CD4-positive, alpha-beta T cell treated with Interleukin-6 for 4 hours (primary cell): ENCODE results near the gene BMPER.

Experiments
- DNase-seq: peaks from one replicate; pipeline ENCODE4 v3.0.0-alpha.2; 2020; ENCODE audit warnings: mixed read lengths

The BMPER gene

DNA sequence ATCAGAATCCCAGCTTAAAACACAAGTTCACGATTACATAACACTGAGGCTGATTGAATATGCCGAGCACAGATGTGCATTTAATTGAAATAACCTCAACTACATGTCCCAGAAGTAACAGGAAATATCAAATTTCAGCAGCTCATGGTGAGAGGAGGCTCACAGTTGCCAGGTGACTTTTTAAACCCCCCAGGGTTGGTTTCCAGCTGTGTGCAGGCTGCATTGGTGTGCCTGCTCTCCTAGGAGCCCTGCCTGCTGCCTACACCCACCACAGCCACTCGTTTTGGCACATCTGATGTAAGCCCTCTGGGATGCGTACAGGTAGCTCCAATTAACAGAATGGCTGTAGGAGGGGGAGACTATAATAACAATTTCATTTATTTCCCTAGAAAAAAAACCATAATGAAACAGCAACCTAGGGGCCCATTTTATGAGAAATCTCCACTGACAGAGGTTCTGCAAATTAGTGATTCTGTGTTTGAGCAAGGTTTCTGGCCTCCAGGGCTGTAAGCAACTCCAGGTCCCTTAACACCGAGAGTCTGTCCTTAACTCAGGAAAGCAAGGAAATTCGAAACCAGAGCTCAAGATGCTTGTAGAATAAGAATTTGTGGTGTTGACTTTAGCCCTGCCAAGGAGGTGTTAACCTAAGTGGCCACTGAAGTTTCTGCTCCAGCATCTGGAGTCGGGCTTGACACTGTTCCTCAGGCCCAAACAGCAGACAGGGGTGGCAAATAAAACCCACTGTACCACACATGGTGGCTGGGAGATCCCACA is 161.9 kb downstream of the BMPER start:
- no peak for DNase-seq

GRCh38 chr7:34069676-34070075 is 164.3 kb downstream of the BMPER start:
- no peak for DNase-seq

DNA sequence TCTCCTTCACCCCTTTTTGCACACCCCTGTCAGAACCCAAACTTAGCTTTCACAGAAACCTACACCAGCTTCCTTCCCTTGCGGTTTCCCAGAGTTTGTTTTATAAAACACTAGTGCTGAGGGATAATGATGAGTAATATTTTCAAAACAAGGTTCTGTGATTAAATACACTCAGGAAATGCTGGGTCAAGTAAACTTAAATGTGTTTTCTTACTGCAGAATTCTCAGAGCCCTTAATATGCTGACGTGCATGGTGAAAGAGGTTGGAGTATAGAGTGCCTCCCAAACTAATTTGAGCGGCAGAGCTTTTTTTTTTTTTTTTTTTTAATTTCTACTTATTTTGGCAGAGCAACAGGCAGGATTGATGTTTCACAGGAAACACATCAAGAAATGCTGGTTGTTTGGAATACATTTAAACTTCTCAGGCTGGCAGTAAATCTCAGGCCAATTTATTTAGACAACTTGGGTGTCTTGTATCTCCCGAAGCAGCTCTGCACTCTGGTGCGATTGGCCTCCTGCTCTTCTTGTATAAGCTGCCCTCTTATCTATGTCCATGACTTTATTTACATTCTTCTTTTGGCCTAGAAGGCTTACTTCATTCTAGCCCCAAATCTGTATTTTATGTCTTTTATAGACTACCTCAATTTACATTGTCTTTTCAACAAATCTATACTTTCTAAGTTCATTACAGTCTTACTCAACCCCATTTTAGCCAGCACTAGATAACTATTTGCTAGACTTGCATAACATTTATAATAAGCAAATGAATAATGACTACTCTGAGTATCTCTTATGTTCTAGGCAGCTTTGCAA is 165.4 kb downstream of the BMPER start:
- DNase-seq: no peak

DNA sequence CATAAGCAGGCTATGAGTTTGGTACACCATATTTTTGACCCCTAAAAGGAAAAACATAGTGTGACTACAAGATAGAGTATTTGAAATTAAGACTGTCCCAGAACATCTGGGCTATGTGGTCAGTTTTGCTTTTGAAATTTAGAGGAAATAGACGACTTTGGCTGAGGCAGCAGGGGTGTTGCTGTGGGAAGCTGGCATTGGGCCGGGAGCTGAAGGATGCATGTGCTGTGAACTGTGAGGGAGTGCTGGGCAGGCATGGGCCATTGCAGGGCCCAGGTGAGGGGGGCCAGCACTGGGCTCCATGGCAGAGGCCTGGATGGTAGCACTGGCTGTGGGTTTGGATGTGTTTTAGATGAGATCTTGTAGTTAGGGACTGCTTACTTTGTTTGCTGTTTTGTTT is 168.3 kb downstream of the BMPER start:
- no peak for DNase-seq

DNA sequence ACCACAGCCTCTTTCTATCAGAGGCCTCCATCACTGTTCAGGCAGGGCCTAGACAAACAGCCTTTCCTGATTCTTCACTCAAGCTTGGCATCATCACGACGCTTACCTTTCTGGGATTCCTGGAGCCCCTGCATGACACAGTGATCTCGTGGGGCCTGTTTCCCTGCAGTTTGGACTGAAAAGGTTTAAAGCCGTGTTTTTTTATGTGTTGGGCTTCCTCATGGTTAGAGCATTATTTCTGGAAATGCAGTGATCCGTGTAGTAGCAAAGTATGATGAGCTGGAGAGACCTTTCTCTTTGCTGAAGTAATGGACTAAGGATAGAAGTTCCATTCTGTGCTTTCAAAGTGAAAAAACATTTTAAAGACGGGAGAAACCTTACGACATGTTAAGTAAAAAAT is 169.1 kb downstream of the BMPER start:
- no peak for DNase-seq

GRCh38 chr7:34075523-34076370 is 170.4 kb downstream of the BMPER start:
- DNase-seq: no peak

DNA sequence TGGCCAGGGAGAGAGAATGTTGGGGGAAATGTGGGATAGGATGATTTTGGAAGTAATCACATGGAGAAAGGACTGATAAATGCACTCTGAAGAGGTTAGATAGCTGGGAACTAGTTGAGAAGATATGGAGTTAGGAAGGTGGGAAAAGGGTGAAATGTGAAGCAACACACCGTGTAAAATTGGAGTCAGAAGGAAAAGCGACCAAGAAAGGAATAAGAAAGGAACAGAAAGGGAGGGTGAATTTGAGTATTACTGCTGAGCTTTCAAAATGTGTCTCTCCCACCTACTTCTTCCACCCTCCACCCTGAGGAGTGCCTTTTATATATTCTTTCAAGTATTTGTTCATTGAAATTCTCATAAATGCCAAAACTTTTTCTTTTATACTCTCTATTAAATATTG is 171.8 kb downstream of the BMPER start:
- no peak for DNase-seq

- no peak for DNase-seq
These were observed 173.5 kb downstream of the BMPER start for GRCh38 chr7:34078864-34079263.

GRCh38 chr7:34080513-34080912 is 175.2 kb downstream of the BMPER start:
- no peak for DNase-seq

DNA sequence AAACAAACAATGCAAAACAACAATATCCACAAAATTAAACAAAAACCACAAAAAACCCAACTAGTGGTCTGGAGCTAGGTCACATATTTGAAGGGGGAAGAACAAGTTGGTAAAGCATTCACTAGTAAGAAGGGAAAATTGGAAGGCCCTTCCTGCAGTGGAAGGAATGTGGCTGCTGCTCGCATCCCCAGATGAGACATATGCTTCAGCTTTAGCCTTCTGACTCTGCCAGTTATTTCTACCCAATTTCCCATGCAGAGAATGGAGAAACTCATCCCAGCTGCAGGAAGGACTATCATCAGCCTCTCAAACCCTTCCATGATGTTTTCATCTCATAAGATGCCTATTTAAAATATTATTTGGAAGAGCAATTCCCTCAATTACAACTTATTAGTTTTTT is 176.6 kb downstream of the BMPER start:
- no peak for DNase-seq

DNA sequence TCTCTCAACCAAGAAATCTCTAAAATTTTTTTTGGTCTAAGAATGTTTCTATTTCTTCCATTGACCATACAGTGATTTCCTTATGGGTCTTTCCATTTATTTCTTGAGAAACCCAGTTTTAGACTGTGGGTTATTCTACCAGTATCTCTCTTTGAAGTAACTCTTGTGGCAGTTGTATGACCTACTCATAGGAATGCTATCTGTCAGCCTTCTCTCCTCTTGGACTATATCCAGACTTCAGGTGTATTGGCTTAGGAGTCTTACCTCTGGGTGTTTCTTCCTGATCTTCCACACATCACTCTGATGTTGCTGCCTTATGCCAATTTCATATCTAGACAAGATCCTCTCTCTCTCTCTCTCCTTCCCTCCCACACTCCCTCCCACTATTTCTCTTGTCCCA is 178.1 kb downstream of the BMPER start:
- no peak for DNase-seq

DNA sequence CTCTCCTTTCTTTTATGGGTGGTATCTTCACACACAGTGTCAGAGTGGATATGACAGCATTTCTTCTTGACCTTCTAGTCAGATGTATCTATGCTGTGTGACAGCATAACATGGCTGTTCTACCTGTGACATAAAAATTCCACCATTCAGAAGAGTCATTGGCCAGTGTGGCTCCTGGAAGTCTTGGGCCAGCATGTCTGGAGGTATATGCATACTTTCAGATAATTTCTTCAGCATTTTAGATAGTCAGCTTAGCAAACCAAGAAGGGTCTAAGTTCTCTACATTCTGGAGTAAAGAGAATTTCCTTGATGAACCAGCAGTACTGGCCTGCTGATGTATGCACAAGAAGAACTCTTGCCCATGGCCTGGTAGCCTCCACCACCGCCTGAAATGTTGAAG is 179.3 kb downstream of the BMPER start:
- no peak for DNase-seq

- no peak for DNase-seq
These were observed 180.7 kb downstream of the BMPER start for GRCh38 chr7:34086064-34086463.

GRCh38 chr7:34086981-34087380 is 181.6 kb downstream of the BMPER start:
- no peak for DNase-seq

DNA sequence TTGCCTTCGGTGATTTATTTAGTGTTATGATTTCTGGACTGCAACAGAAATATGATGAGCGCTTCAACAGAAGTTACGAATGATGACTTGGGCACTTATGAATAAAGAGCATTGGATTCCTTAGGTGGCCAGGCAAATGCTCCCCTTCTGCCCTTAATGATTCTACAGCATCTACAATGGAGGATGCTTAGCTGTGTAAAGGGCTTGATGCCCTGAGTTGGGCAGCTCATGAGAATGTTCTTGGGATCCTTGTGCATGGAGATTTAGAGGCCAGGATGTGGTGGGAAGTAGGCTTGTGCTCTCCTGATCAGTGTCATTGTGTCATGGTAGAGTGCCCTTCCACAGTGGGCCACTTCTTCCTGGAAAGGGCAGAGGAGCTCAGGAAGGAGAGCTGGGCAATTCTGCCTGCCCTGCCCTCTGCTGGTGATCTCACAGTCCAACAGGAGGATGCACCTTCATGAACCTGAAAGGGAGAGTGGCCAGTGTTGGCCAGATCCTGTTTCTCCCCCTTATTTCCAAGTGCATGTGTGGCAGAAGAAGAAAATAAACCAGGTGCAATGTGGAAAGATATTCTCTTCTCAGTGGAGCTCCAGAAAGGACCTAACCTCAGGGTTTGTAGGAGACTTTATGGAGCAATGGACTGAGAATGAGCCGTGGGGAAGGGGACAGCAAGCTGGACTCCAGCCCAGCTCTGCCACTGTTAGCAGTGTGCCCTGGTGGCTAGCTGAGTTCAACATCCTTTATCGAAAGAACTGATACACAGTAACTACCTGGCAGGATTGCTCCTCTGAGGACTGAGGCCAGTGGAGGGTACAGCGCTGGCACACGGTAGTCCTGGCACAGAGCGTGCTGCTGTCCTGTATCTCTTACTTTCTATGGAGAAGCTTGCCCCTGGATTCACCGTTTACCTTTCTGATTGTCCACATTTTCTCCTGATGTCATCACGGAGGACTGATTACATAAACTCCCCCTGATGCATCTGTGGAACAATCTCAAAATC is 182.9 kb downstream of the BMPER start:
- DNase-seq: no peak

- DNase-seq: no peak
These were observed 185.5 kb downstream of the BMPER start for GRCh38 chr7:34090816-34091215.

DNA sequence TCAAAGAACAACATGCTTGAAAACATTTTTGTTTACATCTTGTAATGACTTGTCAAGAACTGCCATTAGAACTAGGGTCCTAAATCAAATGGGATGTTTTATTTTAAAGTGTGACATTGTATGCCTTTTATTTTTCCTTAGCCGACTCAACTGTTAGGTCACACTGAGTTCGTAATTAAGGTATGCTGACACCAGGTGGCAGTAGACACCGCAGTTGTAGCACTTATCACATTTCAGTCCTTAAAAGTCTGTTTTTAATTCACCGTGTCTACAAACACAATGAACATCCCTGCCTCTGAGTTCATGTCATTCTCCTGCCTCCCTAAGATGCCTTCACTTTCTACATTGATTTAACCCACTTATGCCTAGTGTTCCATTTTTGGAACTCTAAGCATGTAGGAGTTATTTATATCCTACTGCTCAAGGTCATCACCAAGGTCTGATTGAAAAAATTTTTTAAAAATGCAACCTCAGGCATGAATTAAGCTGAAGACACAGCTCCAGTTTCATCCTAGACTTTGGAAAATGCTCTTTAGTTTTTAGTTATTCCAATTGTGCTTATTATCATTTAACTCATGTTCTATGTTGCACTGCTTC is 186.1 kb downstream of the BMPER start:
- no peak for DNase-seq

- DNase-seq: no peak
These were observed 187.9 kb downstream of the BMPER start for GRCh38 chr7:34093276-34093675.

DNA sequence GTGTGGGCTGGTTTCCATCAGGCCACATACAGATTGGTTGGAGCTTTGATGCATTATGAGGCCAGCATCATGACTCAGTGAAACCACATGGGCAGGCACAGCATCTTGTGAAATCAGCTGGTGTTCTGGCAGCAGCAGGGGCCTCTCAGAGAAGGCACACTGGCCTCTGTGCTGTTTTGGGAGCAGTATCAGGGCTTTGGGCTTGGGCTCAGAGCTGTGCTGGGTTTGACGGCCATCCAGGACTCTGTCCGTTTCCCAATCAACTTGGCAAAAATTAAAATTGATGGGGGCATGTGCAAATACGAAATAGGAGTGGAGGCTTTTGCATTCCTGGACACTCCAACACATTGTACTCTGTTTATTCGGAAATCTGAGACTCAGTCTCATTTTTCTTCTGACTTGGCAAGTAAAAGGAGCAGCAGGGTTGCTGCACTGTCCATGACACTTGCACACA is 190.9 kb downstream of the BMPER start:
- no peak for DNase-seq

GRCh38 chr7:34096777-34097176 is 191.4 kb downstream of the BMPER start:
- DNase-seq: no peak

DNA sequence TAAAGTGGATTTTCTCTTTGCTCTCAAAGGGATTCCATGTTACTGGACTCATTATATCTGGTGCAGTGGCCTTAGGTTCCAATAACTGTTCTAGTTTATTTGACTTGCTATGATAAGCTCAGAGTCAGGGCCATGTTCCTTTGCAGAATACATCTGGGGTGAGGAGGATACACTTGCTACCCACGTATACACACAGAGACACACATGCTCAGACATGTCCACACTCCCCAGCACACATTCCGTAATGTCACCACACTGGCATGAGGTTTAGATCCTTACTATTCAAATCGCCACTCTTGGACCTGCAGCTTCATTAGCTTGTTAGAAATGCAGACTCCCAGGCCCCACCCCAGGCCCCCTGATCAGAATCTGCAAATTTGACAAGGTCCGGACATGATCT is 195.3 kb downstream of the BMPER start:
- no peak for DNase-seq

GRCh38 chr7:34104115-34104514 is 198.8 kb downstream of the BMPER start:
- DNase-seq: no peak
